ENCODE measurements around the gene ERBB3. TPM values are rescaled to one million over a fixed set of nuclear protein-coding genes. Genes with fewer than 3 reads are reported as not detected.

ERBB3 gene
- total RNA-seq, 1 experiment from 2014 or later: 40.6 TPM

DNA sequence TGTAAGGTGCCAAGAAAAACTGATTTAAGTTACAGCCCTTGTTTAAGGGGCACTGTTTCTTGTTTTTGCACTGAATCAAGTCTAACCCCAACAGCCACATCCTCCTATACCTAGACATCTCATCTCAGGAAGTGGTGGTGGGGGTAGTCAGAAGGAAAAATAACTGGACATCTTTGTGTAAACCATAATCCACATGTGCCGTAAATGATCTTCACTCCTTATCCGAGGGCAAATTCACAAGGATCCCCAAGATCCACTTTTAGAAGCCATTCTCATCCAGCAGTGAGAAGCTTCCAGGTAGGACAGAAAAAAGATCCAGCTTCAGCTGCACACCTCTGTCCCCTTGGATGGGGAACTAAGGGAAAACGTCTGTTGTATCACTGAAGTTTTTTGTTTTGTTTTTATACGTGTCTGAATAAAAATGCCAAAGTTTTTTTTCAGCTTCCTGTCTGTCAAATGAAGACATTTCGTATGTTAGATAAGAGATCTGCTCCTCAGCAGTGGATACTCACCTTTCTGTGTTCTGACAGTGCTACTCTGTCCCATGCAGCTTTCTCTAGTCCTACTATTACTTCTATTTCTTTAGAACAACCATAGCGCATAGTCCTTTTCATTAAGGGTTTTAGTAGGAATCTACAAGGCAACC, 23.2 kb downstream of the ERBB3 start:
- H3K9me2 ChIP-seq (replicated peaks; ENCODE audit: low read length): no peaks in the 10 kb centered on the region
- peaks cover 2% of the 10 kb centered on the region for H3F3A ChIP-seq (ENCODE audit: low read length, unreplicated experiment)
- ChIA-PET CTCF (interaction anchor here (0.8 kb wide), 1 partner anchor 155 kb away, joined by 4 read pairs; the partner anchor contains the start of gene ANKRD52), POLR2A (ENCODE audit: unreplicated experiment) (no interaction called here)
- peaks cover 24% of the 10 kb centered on the region for H3K36me3 ChIP-seq (ENCODE audit: low read depth, low read length)
- DNase-seq (no peak), ATAC-seq (no peak)
- peak overlapping the region; percentile 91 for H3K4me3 ChIP-seq (ENCODE audit: low read length)
- H3K4me2 ChIP-seq (ENCODE audit: low read length): peak overlapping the region; percentile 98
- H3K4me1 ChIP-seq (ENCODE audit: insufficient read depth, low read length): peaks cover 25% of the 10 kb centered on the region
- peak overlapping the region; percentile 67 for H2AFZ ChIP-seq (ENCODE audit: low read length)
- no peak for TF ChIP-seq EZH2phosphoT487 (IDR thresholded peaks at IDR 0.05; ENCODE audit: borderline replicate concordance, low read length)
- TF ChIP-seq EZH2 (IDR thresholded peaks at IDR 0.05; ENCODE audit: low read length, unreplicated experiment): no peak
- TF ChIP-seq, protein P1, sequence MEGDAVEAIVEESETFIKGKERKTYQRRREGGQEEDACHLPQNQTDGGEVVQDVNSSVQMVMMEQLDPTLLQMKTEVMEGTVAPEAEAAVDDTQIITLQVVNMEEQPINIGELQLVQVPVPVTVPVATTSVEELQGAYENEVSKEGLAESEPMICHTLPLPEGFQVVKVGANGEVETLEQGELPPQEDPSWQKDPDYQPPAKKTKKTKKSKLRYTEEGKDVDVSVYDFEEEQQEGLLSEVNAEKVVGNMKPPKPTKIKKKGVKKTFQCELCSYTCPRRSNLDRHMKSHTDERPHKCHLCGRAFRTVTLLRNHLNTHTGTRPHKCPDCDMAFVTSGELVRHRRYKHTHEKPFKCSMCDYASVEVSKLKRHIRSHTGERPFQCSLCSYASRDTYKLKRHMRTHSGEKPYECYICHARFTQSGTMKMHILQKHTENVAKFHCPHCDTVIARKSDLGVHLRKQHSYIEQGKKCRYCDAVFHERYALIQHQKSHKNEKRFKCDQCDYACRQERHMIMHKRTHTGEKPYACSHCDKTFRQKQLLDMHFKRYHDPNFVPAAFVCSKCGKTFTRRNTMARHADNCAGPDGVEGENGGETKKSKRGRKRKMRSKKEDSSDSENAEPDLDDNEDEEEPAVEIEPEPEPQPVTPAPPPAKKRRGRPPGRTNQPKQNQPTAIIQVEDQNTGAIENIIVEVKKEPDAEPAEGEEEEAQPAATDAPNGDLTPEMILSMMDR (conservative IDR thresholded peaks at IDR 0.05; ENCODE audit: low read depth, low read length): no peak
- H3K79me2 ChIP-seq (ENCODE audit: low read length): peaks cover 39% of the 10 kb centered on the region
- no peaks in the 10 kb centered on the region for H3K9me3 ChIP-seq (ENCODE audit: low read length)
- peak overlapping the region; percentile 81 for H3K27ac ChIP-seq (ENCODE audit: low read length)
- BruUV-seq (replicated peaks): no TSS peak
- intact Hi-C loops (cut with micrococcal nuclease): no loop called here
- H4K20me1 ChIP-seq (ENCODE audit: low read length): peaks cover 19% of the 10 kb centered on the region
- no peaks in the 10 kb centered on the region for H3K27me3 ChIP-seq (ENCODE audit: low read length)
- peak overlapping the region; percentile 100 for H3K9ac ChIP-seq (ENCODE audit: low read length)

DNA sequence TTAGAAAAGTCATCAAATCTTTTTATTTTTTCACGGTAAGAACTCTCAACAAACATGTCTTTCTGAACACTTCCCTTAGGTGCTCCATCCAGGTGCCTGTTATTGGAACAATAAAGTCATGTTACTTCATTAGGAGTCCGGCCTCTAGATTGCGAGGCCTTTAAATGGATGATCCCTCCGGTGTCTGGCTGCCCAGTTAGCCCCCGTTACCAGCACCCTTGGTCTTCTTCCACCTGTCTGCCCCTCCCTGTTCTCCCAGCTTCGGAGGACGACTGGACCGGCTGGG, 23.8 kb downstream of the ERBB3 start:
- no peak for TF ChIP-seq EZH2phosphoT487 (IDR thresholded peaks at IDR 0.05; ENCODE audit: borderline replicate concordance, low read length)
- TF ChIP-seq, protein P1 (conservative IDR thresholded peaks at IDR 0.05; ENCODE audit: low read depth, low read length): no peak
- TF ChIP-seq EZH2 (IDR thresholded peaks at IDR 0.05; ENCODE audit: low read length, unreplicated experiment): no peak
- BruUV-seq (replicated peaks): TSS peak; percentile 94
- Histone ChIP-seq H3K4me2 (ENCODE audit: low read length) (peak overlapping the region; percentile 98), H4K20me1 (ENCODE audit: low read length) (peaks cover 19% of the 10 kb centered on the region), H3K9me2 (replicated peaks; ENCODE audit: low read length) (no peaks in the 10 kb centered on the region), H3F3A (ENCODE audit: low read length, unreplicated experiment) (peaks cover 2% of the 10 kb centered on the region), H3K4me3 (ENCODE audit: low read length) (peak overlapping the region; percentile 91), H3K79me2 (ENCODE audit: low read length) (peaks cover 42% of the 10 kb centered on the region), H3K4me1 (ENCODE audit: insufficient read depth, low read length) (peaks cover 25% of the 10 kb centered on the region), H2AFZ (ENCODE audit: low read length) (peak overlapping the region; percentile 67), H3K27me3 (ENCODE audit: low read length) (no peaks in the 10 kb centered on the region), H3K36me3 (ENCODE audit: low read depth, low read length) (peaks cover 29% of the 10 kb centered on the region), H3K9ac (ENCODE audit: low read length) (peak overlapping the region; percentile 100), H3K9me3 (ENCODE audit: low read length) (no peaks in the 10 kb centered on the region), H3K27ac (ENCODE audit: low read length) (peak overlapping the region; percentile 81)
- DNase-seq (no peak), ATAC-seq (no peak)
- POLR2A ChIA-PET (ENCODE audit: unreplicated experiment): interaction anchor here (1.0 to 1.2 kb wide), 3 partner anchors 14 to 24 kb away, joined by 3 to 7 read pairs (median 3); partner anchors contain the start of genes ERBB3, ESYT1 and ZC3H10
- CTCF ChIA-PET: interaction anchor here (0.6 to 1.7 kb wide), 7 partner anchors 15 to 1207 kb away, joined by 3 to 8 read pairs (median 5); partner anchors contain the start of genes ANKRD52, ERBB3, ESYT1 and ZC3H10
- intact Hi-C loops (cut with micrococcal nuclease): loop anchor here (1.0 kb wide), 2 partner anchors 24 to 56 kb away; no protein-coding TSS in a partner anchor

Measured in PC-3 (cell line).